Ecto neural progenitor cell (in vitro differentiated cells): Measurements from ENCODE around the gene VWA3B.

ENCODE experiments used
- DNase-seq: peaks from one replicate; pipeline ENCODE4 v3.0.0-alpha.2; 2018; ENCODE audit warnings: low spot score

Gene VWA3B

GRCh38 chr2:98334439-98335078 is 247.6 kb downstream of the VWA3B start:
- DNase-seq = no peak

GRCh38 chr2:98335271-98335670 is 248.3 kb downstream of the VWA3B start:
- DNase-seq = no peak

GRCh38 chr2:98341241-98341640 is 254.3 kb downstream of the VWA3B start:
- no peak for DNase-seq

GRCh38 chr2:98343285-98343684 is 256.3 kb downstream of the VWA3B start:
- DNase-seq = no peak

GRCh38 chr2:98346311-98347236 is 259.6 kb downstream of the VWA3B start, which contains the start of gene CNGA3:
Gene CNGA3 (plus strand): TSS chr2:98346456. CDS start chr2:98369976, 23,520 bp downstream.
- peak; percentile 81 for DNase-seq

- DNase-seq = peak; percentile 76
Measured at GRCh38 chr2:98347298-98348065, 260.5 kb downstream of the VWA3B start.

- DNase-seq = peak; percentile 60
Measured at GRCh38 chr2:98348066-98348561, 261.1 kb downstream of the VWA3B start.

- DNase-seq = no peak
Measured at GRCh38 chr2:98350411-98350810, 263.4 kb downstream of the VWA3B start.

GRCh38 chr2:98355881-98356280 is 268.9 kb downstream of the VWA3B start:
- DNase-seq = no peak

GRCh38 chr2:98356729-98357128 is 269.8 kb downstream of the VWA3B start:
- no peak for DNase-seq

GRCh38 chr2:98357849-98358248 is 270.9 kb downstream of the VWA3B start:
- DNase-seq = no peak

- DNase-seq = no peak
Measured at GRCh38 chr2:98359986-98360385, 273.0 kb downstream of the VWA3B start.
